CD14-positive monocyte (primary cell): ENCODE data around the gene NOM1. TPM values are rescaled to one million over a fixed set of nuclear protein-coding genes. Genes with fewer than 3 reads are reported as not detected.

ENCODE experiments used
- DNase-seq, 3 donors: peaks; one replicate each; pipeline ENCODE4 v3.0.0-alpha.2; 2011 to 2022
- H2AFZ ChIP-seq: 2 replicates; pipeline ENCODE4 v1.6.0; 2012; ENCODE audit warnings: mild to moderate bottlenecking, low read depth, low read length, inconsistent platforms; ENCODE audit not compliant: insufficient read depth, poor library complexity, severe bottlenecking
- H3K27ac ChIP-seq, 2 donors: 1 replicate in 1 of 2; 2 replicates in 1 of 2; pipeline ENCODE4 v1.5.1; 2012 to 2013; ENCODE audit warnings: low read length in 2 of 2, control low read depth in 1 of 2, inconsistent platforms in 1 of 2, low read depth in 1 of 2, mild to moderate bottlenecking in 1 of 2
- H3K27me3 ChIP-seq, 2 donors: one replicate each; pipeline versions ENCODE4 v1.6.0 to v1.6.1; 2011 to 2013; ENCODE audit warnings: low read length in 2 of 2; ENCODE audit not compliant: control insufficient read depth in 2 of 2, insufficient read depth in 2 of 2
- H3K36me3 ChIP-seq, 2 donors: replicated peaks in 1 of 2; 1 replicate in 1 of 2; 2 replicates in 1 of 2; pipeline versions ENCODE4 v1.5.1 to v1.6.1; 2012 to 2013; ENCODE audit warnings: low read length in 2 of 2, control low read depth in 1 of 2, inconsistent platforms in 1 of 2, mild to moderate bottlenecking in 1 of 2; ENCODE audit not compliant: insufficient read depth in 2 of 2, control insufficient read depth in 1 of 2
- H3K4me1 ChIP-seq, 2 donors: 1 replicate in 1 of 2; 2 replicates in 1 of 2; pipeline versions ENCODE4 v1.5.1 to v1.6.1; 2012 to 2013; ENCODE audit warnings: low read length in 2 of 2, control low read depth in 1 of 2, inconsistent platforms in 1 of 2, mild to moderate bottlenecking in 1 of 2, moderate library complexity in 1 of 2; ENCODE audit not compliant: insufficient read depth in 2 of 2, control insufficient read depth in 1 of 2
- H3K4me2 ChIP-seq: replicated peaks from 2 replicates; pipeline ENCODE3; 2012; ENCODE audit warnings: low read length, moderate library complexity, mild to moderate bottlenecking; ENCODE audit not compliant: poor library complexity, severe bottlenecking; ENCODE audit errors: extremely low read depth
- H3K4me3 ChIP-seq, 3 experiments: fragments of 200-600 bp in 1 of 3; sonication (generic) in 1 of 3; replicated peaks in 1 of 3; 1 replicate in 2 of 3; 2 replicates in 1 of 3; pipeline ENCODE4 v1.5.1; 2011 to 2013; ENCODE audit warnings: low read length in 3 of 3, mild to moderate bottlenecking in 3 of 3, control low read depth in 2 of 3, low read depth in 2 of 3, inconsistent platforms in 1 of 3, moderate library complexity in 1 of 3
- H3K79me2 ChIP-seq: 2 replicates; pipeline ENCODE4 v1.6.0; 2012; ENCODE audit warnings: mild to moderate bottlenecking, control low read depth, inconsistent platforms, low read length, moderate library complexity; ENCODE audit not compliant: insufficient read depth
- H3K9ac ChIP-seq: 2 replicates; pipeline ENCODE4 v1.6.0; 2017; ENCODE audit warnings: low read length, mild to moderate bottlenecking; ENCODE audit not compliant: insufficient read depth, poor library complexity, severe bottlenecking
- H3K9me3 ChIP-seq, 2 donors: replicated peaks in 1 of 2; 1 replicate in 1 of 2; 2 replicates in 1 of 2; pipeline versions ENCODE4 v1.5.1 to v1.6.1; 2012 to 2013; ENCODE audit warnings: low read length in 2 of 2, control low read depth in 1 of 2; ENCODE audit not compliant: control insufficient read depth in 1 of 2, insufficient read depth in 1 of 2
- H4K20me1 ChIP-seq: 2 replicates; pipeline ENCODE4 v1.6.0; 2012; ENCODE audit warnings: mild to moderate bottlenecking, low read length, control low read depth, moderate library complexity; ENCODE audit not compliant: insufficient read depth
- H3K27ac Mint-ChIP-seq, 7 donors: one replicate each; pipeline ENCODE4 v1.8.0; 2020; ENCODE audit warnings: mild to moderate bottlenecking in 7 of 7, mixed read lengths in 7 of 7, moderate library complexity in 6 of 7, inconsistent platforms in 2 of 7
- H3K27me3 Mint-ChIP-seq, 3 donors: one replicate each; pipeline ENCODE4 v1.8.0; 2021 to 2022; ENCODE audit warnings: low read depth in 3 of 3, mild to moderate bottlenecking in 3 of 3, mixed read lengths in 3 of 3, moderate library complexity in 3 of 3, inconsistent platforms in 1 of 3
- H3K36me3 Mint-ChIP-seq, 2 donors: one replicate each; pipeline ENCODE4 v1.8.0; 2020; ENCODE audit warnings: mixed read lengths in 2 of 2, inconsistent platforms in 1 of 2, mild to moderate bottlenecking in 1 of 2
- H3K4me1 Mint-ChIP-seq: one replicate; pipeline ENCODE4 v1.8.0; 2020; ENCODE audit warnings: mild to moderate bottlenecking, mixed read lengths
- H3K4me3 Mint-ChIP-seq, 2 donors: one replicate each; pipeline ENCODE4 v1.8.0; 2020; ENCODE audit warnings: mild to moderate bottlenecking in 2 of 2, mixed read lengths in 2 of 2, moderate library complexity in 1 of 2
- H3K9me3 Mint-ChIP-seq, 7 donors: one replicate each; pipeline ENCODE4 v1.8.0; 2020 to 2022; ENCODE audit warnings: mixed read lengths in 7 of 7, mild to moderate bottlenecking in 6 of 7, moderate library complexity in 6 of 7, inconsistent platforms in 2 of 7
- CTCF ChIP-seq: fragments of 200-600 bp; IDR thresholded peaks from one replicate; pipeline ENCODE4 v1.8.0; 2022; ENCODE audit warnings: antibody characterized with exemption, mild to moderate bottlenecking
- WGBS: methylation state at CpG from one replicate; pipeline ENCODE4 v1.1.5; 2013; ENCODE audit warnings: missing lambda C conversion rate; ENCODE audit not compliant: insufficient coverage; 5-methylcytosine and 5-hydroxymethylcytosine counted together
- intact Hi-C, 2 donors: fragments of 100-400 bp; cut with micrococcal nuclease; formaldehyde crosslinking; loops; one replicate each; pipeline versions ENCODE4 v1.15.0 to v1.15.1; 2023
- polyA plus RNA-seq, 3 donors: library from polyadenylated mRNA; depleted of rRNA in 1 of 3; unstranded in 2 of 3; stranded (reverse) in 1 of 3; fragments of 300-500 nt in 2 of 3; fragments of >200 nt in 1 of 3; fragmentation: Illumina TruSeq in 2 of 3; gene quantifications; 1 replicate in 2 of 3; 2 replicates in 1 of 3; pipeline ENCODE4 v1.2.3, GENCODE V29; 2012 to 2021

Gene NOM1
- polyA plus RNA-seq, 3 donors = 0.89 to 11.5 (median 1.9) TPM

GRCh38 chr7:157021071-157021870 lies 71.8 kb downstream of the NOM1 start:
- Histone ChIP-seq H3K4me1 (no peaks in the 10 kb centered on the region), H3K79me2 (no peaks in the 10 kb centered on the region), H3K4me2 (no peak overlapping the region), H3K4me3 (no peak overlapping the region), H3K9ac (no peak overlapping the region), H3K27ac (no peak overlapping the region), H3K9me3 (peaks cover 0 to 45% of the 10 kb centered on the region in 2 donors), H3K36me3 (no peaks in the 10 kb centered on the region), H2AFZ (no peak overlapping the region), H3K27me3 (peaks cover 69 to 95% of the 10 kb centered on the region in 2 donors), H4K20me1 (no peaks in the 10 kb centered on the region)
- Mint-ChIP-seq H3K27me3 (peaks cover 81 to 99% (median 90%) of the 10 kb centered on the region in 3 donors), H3K4me1 (peaks cover 4% of the 10 kb centered on the region), H3K27ac (no peak overlapping the region), H3K36me3 (peaks cover 0 to 3% of the 10 kb centered on the region in 2 donors), H3K9me3 (peaks cover 2 to 14% (median 9%) of the 10 kb centered on the region in 7 donors), H3K4me3 (peak overlapping the region in 1 of 2 donors; percentile 48)
- WGBS = 4% methylated on average over 84 of the region's 84 CpGs
- DNase-seq = no peak
- no peak for TF ChIP-seq CTCF
- intact Hi-C loops = no loop called here

- Histone ChIP-seq H3K9me3 (peaks cover 0 to 37% of the 10 kb centered on the region in 2 donors), H2AFZ (no peak overlapping the region), H3K27ac (no peak overlapping the region), H3K4me3 (no peak overlapping the region), H3K4me1 (no peaks in the 10 kb centered on the region), H3K4me2 (no peak overlapping the region), H3K36me3 (no peaks in the 10 kb centered on the region), H3K9ac (no peak overlapping the region), H4K20me1 (no peaks in the 10 kb centered on the region), H3K27me3 (peaks cover 66 to 95% of the 10 kb centered on the region in 2 donors), H3K79me2 (no peaks in the 10 kb centered on the region)
- Mint-ChIP-seq H3K27ac (peak overlapping the region in 1 of 7 donors; percentile 21), H3K9me3 (peaks cover 2 to 13% (median 8%) of the 10 kb centered on the region in 7 donors), H3K4me1 (peaks cover 4% of the 10 kb centered on the region), H3K36me3 (peaks cover 0 to 3% of the 10 kb centered on the region in 2 donors), H3K4me3 (peak overlapping the region in 1 of 2 donors; percentile 77), H3K27me3 (peaks cover 81 to 98% (median 87%) of the 10 kb centered on the region in 3 donors)
- intact Hi-C loops = no loop called here
- no peak for TF ChIP-seq CTCF
- 7% methylated on average over 14 of the region's 30 CpGs for WGBS
- DNase-seq = no peak
These were observed 72.6 kb downstream of the NOM1 start for GRCh38 chr7:157021871-157022680.
